ENCODE data around the gene LRRC8E. TPM values are rescaled to one million over a fixed set of nuclear protein-coding genes. Genes with fewer than 3 reads are reported as not detected.

Gene LRRC8E
- total RNA-seq, 1 donor from 2014 or later = 6.6 TPM

GRCh38 chr19:7894612-7895309 lies 6.5 kb downstream of the LRRC8E start:
- Histone ChIP-seq H3K27ac (peak overlapping the region; percentile 59), H3K4me3 (no peak overlapping the region), H3K27me3 (ENCODE audit: low read depth) (peaks cover 9% of the 10 kb centered on the region), H3K4me1 (no peaks in the 10 kb centered on the region), H3K36me3 (no peaks in the 10 kb centered on the region), H3K9me3 (no peaks in the 10 kb centered on the region)
- TF ChIP-seq CTCF (IDR thresholded peaks at IDR 0.05) = no peak
- ATAC-seq = peak; percentile 84 to 85
- intact Hi-C loops (cut with DNase I) = no loop called here
- DNase-seq = peak; percentile 80

GRCh38 chr19:7895565-7895964 lies 7.3 kb downstream of the LRRC8E start:
- DNase-seq (no peak), ATAC-seq (no peak)
- intact Hi-C loops (cut with DNase I) = no loop called here
- H3K4me1 ChIP-seq = no peaks in the 10 kb centered on the region
- no peak for TF ChIP-seq CTCF (IDR thresholded peaks at IDR 0.05)
- peak overlapping the region; percentile 59 for H3K27ac ChIP-seq
- no peaks in the 10 kb centered on the region for H3K36me3 ChIP-seq
- H3K4me3 ChIP-seq = no peak overlapping the region
- H3K9me3 ChIP-seq = no peaks in the 10 kb centered on the region
- peaks cover 9% of the 10 kb centered on the region for H3K27me3 ChIP-seq (ENCODE audit: low read depth)

- intact Hi-C loops (cut with DNase I) = no loop called here
- ATAC-seq (peak; percentile 25 to 41), DNase-seq (peak; percentile 65)
- Histone ChIP-seq H3K27me3 (ENCODE audit: low read depth) (peaks cover 9% of the 10 kb centered on the region), H3K4me1 (peaks cover 5% of the 10 kb centered on the region), H3K4me3 (no peak overlapping the region), H3K36me3 (no peaks in the 10 kb centered on the region), H3K27ac (no peak overlapping the region), H3K9me3 (no peaks in the 10 kb centered on the region)
- TF ChIP-seq CTCF (IDR thresholded peaks at IDR 0.05) = no peak
These were observed 9.0 kb downstream of the LRRC8E start for GRCh38 chr19:7897292-7897691.

GRCh38 chr19:7898967-7899366 lies 10.7 kb downstream of the LRRC8E start:
- Histone ChIP-seq H3K4me3 (no peak overlapping the region), H3K36me3 (no peaks in the 10 kb centered on the region), H3K27me3 (ENCODE audit: low read depth) (peaks cover 9% of the 10 kb centered on the region), H3K9me3 (no peaks in the 10 kb centered on the region), H3K4me1 (peaks cover 13% of the 10 kb centered on the region), H3K27ac (no peak overlapping the region)
- no peak for TF ChIP-seq CTCF (IDR thresholded peaks at IDR 0.05)
- no peak for ATAC-seq
- DNase-seq = no peak
- intact Hi-C loops (cut with DNase I) = no loop called here

GRCh38 chr19:7899751-7900378 lies 11.6 kb downstream of the LRRC8E start:
- no peaks in the 10 kb centered on the region for H3K9me3 ChIP-seq
- TF ChIP-seq CTCF (IDR thresholded peaks at IDR 0.05) = no peak
- H3K27me3 ChIP-seq (ENCODE audit: low read depth) = peaks cover 4% of the 10 kb centered on the region
- DNase-seq (no peak), ATAC-seq (no peak)
- no peaks in the 10 kb centered on the region for H3K36me3 ChIP-seq
- no peak overlapping the region for H3K4me3 ChIP-seq
- peaks cover 20% of the 10 kb centered on the region for H3K4me1 ChIP-seq
- intact Hi-C loops (cut with DNase I) = no loop called here
- H3K27ac ChIP-seq = no peak overlapping the region
